ENCODE data around the gene SUPT3H.
A peak's percentile ranks its signal among the peaks of the same experiment; 100 is the strongest.
"Not testable (repeated sequence)": the region's sequence is repeated elsewhere in the genome, so short reads cannot be mapped to it uniquely, and the experiment has no call there.

The SUPT3H gene

GRCh38 chr6:44921798-44922197 lies 455.9 kb downstream of the SUPT3H start:
- DNase-seq (ENCODE audit: low read depth) = no peak
- H3K4me3 ChIP-seq (ENCODE audit: low read depth, low read length) = no peak overlapping the region
- TF ChIP-seq CTCF (IDR thresholded peaks at IDR 0.05; ENCODE audit: control insufficient read depth, extremely low read depth, insufficient read depth) = 0 out of 2 replicates have a peak, but pooled peaks have one; percentile 5

- no peak for TF ChIP-seq CTCF (IDR thresholded peaks at IDR 0.05; ENCODE audit: control insufficient read depth, extremely low read depth, insufficient read depth)
- DNase-seq (ENCODE audit: low read depth) = no peak
- no peak overlapping the region for H3K4me3 ChIP-seq (ENCODE audit: low read depth, low read length)
Measured at GRCh38 chr6:44920952-44921491, 456.7 kb downstream of the SUPT3H start.

GRCh38 chr6:44918671-44919296 lies 458.9 kb downstream of the SUPT3H start:
- no peak for DNase-seq (ENCODE audit: low read depth)
- no peak overlapping the region for H3K4me3 ChIP-seq (ENCODE audit: low read depth, low read length)
- TF ChIP-seq CTCF (IDR thresholded peaks at IDR 0.05; ENCODE audit: control insufficient read depth, extremely low read depth, insufficient read depth) = no peak

- DNase-seq (ENCODE audit: low read depth) = peak; percentile 68
- no peak for TF ChIP-seq CTCF (IDR thresholded peaks at IDR 0.05; ENCODE audit: control insufficient read depth, extremely low read depth, insufficient read depth)
- H3K4me3 ChIP-seq (ENCODE audit: low read depth, low read length) = no peak overlapping the region
Measured at GRCh38 chr6:44917430-44917829, 460.3 kb downstream of the SUPT3H start.

- H3K4me3 ChIP-seq (ENCODE audit: low read depth, low read length) = no peak overlapping the region
- DNase-seq (ENCODE audit: low read depth) = no peak
- no peak for TF ChIP-seq CTCF (IDR thresholded peaks at IDR 0.05; ENCODE audit: control insufficient read depth, extremely low read depth, insufficient read depth)
Measured at GRCh38 chr6:44915111-44915510, 462.6 kb downstream of the SUPT3H start.

- H3K4me3 ChIP-seq (ENCODE audit: low read depth, low read length) = no peak overlapping the region
- no peak for DNase-seq (ENCODE audit: low read depth)
- TF ChIP-seq CTCF (IDR thresholded peaks at IDR 0.05; ENCODE audit: control insufficient read depth, extremely low read depth, insufficient read depth) = no peak
Measured at GRCh38 chr6:44914141-44914540, 463.6 kb downstream of the SUPT3H start.

GRCh38 chr6:44906761-44907160 lies 471.0 kb downstream of the SUPT3H start:
- no peak for DNase-seq (ENCODE audit: low read depth)
- H3K4me3 ChIP-seq (ENCODE audit: low read depth, low read length) = no peak overlapping the region
- TF ChIP-seq CTCF (IDR thresholded peaks at IDR 0.05; ENCODE audit: control insufficient read depth, extremely low read depth, insufficient read depth) = no peak

GRCh38 chr6:44900358-44900757 lies 477.4 kb downstream of the SUPT3H start:
- not testable (repeated sequence) for DNase-seq (ENCODE audit: low read depth); H3K4me3 ChIP-seq (ENCODE audit: low read depth, low read length)
